Left cardiac atrium (tissue), 4 donors: ENCODE results near the gene CEP104. TPM values are rescaled to one million over a fixed set of nuclear protein-coding genes. Genes with fewer than 3 reads are reported as not detected.
A peak's percentile ranks its signal among the peaks of the same experiment; 100 is the strongest.

Experiments
- ATAC-seq, 2 donors: fragments of 200-7000 bp; cut with Tn5 transposase; one replicate each; pipeline ENCODE4 v1.9.1; 2020; ENCODE audit warnings: mild to moderate bottlenecking in 2 of 2, moderate library complexity in 2 of 2
- DNase-seq: peaks from one replicate; pipeline ENCODE4 v3.0.0-alpha.2; 2020
- intact Hi-C, 2 donors: fragments of 100-400 bp; cut with DNase I; formaldehyde crosslinking; loops; one replicate each; pipeline versions ENCODE4 v1.14.1 to v1.15.1; 2022 to 2023
- long read RNA-seq: library from polyadenylated mRNA; unstranded; transcript quantifications from one replicate; pipeline ENCODE4 v2.0.0, GENCODE V29; 2021
- total RNA-seq, 2 donors: library from RNA; stranded (reverse); fragmentation: NEBNext Ultra II Directional; extraction: Animal tissue kit (Norgen Biotek cat#: 25700); gene quantifications; one replicate each; pipeline ENCODE4 v1.2.1, GENCODE V29; 2021
- donor health status: DM: no; HTN: yes; CAD: no.
- donor health status: DM: no; HTN: yes; CAD: no; lungs with severe emphysema.
- donor health status: DM: yes; HTN: yes; CAD: no.
- donor health status: Dilated cardiomyopathy.

The CEP104 gene
- 10 to 100 TPM; 28.6 to 37.5 TPM for total RNA-seq
- long read RNA-seq, partial matches to known transcripts, result 3 of 5 reads
- long read RNA-seq, other reads (novel, unspliced or antisense), result 2 of 5 reads

GRCh38 chr1:3856923-3857790 is at the start of gene CEP104, which contains the start of gene DFFB:
TSS of gene CEP104 (minus strand) at chr1:3857211. CDS start at chr1:3852407, 4,804 bp downstream.
TSS of gene DFFB (plus strand) at chr1:3857476. CDS start at chr1:3857604, 128 bp downstream.
- ATAC-seq (peak; percentile 96 to 97), DNase-seq (peak; percentile 90)
- intact Hi-C loops, result no loop called here

GRCh38 chr1:3906672-3907020 is 49.6 kb upstream of the CEP104 start:
- no peak for DNase-seq
- no peak for ATAC-seq
- intact Hi-C loops, result no loop called here

GRCh38 chr1:3905953-3906671 is 49.1 kb upstream of the CEP104 start:
- intact Hi-C loops, result no loop called here
- DNase-seq, result no peak

GRCh38 chr1:3905266-3905952 is 48.4 kb upstream of the CEP104 start:
- DNase-seq (no peak), ATAC-seq (no peak)
- intact Hi-C loops, result no loop called here

More at GRCh38 chr1:3905953-3906671, 49.1 kb upstream of the CEP104 start:
- no peak for ATAC-seq

- intact Hi-C loops, result no loop called here
- ATAC-seq, result no peak
- DNase-seq, result no peak
These were observed 47.8 kb upstream of the CEP104 start for GRCh38 chr1:3904843-3905185.

GRCh38 chr1:3904006-3904842 is 47.2 kb upstream of the CEP104 start:
- no peak for ATAC-seq
- intact Hi-C loops, result no loop called here
- no peak for DNase-seq

- intact Hi-C loops, result no loop called here
- DNase-seq, result no peak
- no peak for ATAC-seq
These were observed 46.4 kb upstream of the CEP104 start for GRCh38 chr1:3903141-3904005.

GRCh38 chr1:3902571-3903091 is 45.6 kb upstream of the CEP104 start:
- intact Hi-C loops, result no loop called here
- ATAC-seq (no peak), DNase-seq (no peak)

GRCh38 chr1:3902111-3902511 is 45.1 kb upstream of the CEP104 start:
- ATAC-seq (no peak), DNase-seq (no peak)
- intact Hi-C loops, result no loop called here

GRCh38 chr1:3900969-3901529 is 44.0 kb upstream of the CEP104 start:
- ATAC-seq (peak; percentile 91 to 93), DNase-seq (peak; percentile 99)
- intact Hi-C loops, result no loop called here

GRCh38 chr1:3900150-3900968 is 43.3 kb upstream of the CEP104 start, which contains the start of gene C1orf174:
TSS of gene C1orf174 (minus strand) at chr1:3900272. CDS start at chr1:3900186, 86 bp downstream.
- DNase-seq (peak; percentile 96), ATAC-seq (peak; percentile 91 to 94)
- intact Hi-C loops, result no loop called here

- DNase-seq (no peak), ATAC-seq (no peak)
- intact Hi-C loops, result no loop called here
These were observed 42.7 kb upstream of the CEP104 start for GRCh38 chr1:3899754-3900149.

- intact Hi-C loops, result no loop called here
- no peak for ATAC-seq
- DNase-seq, result no peak
These were observed 42.2 kb upstream of the CEP104 start for GRCh38 chr1:3898994-3899753.

GRCh38 chr1:3898475-3898735 is 41.4 kb upstream of the CEP104 start:
- ATAC-seq (no peak), DNase-seq (no peak)
- intact Hi-C loops, result no loop called here

GRCh38 chr1:3896396-3897000 is 39.5 kb upstream of the CEP104 start:
- DNase-seq, result no peak
- intact Hi-C loops, result no loop called here
- ATAC-seq, result no peak

GRCh38 chr1:3895951-3896325 is 38.9 kb upstream of the CEP104 start:
- intact Hi-C loops, result no loop called here
- DNase-seq (no peak), ATAC-seq (no peak)
